Right lobe of liver (tissue), 6 donors: ENCODE results near the gene BICD2. TPM values are rescaled to one million over a fixed set of nuclear protein-coding genes. Genes with fewer than 3 reads are reported as not detected.

Experiments
- ATAC-seq, 4 donors: fragments of 200-7000 bp; cut with Tn5 transposase; one replicate each; pipeline ENCODE4 v1.9.1; 2020; ENCODE audit warnings: mild to moderate bottlenecking in 4 of 4, moderate library complexity in 4 of 4
- DNase-seq, 3 donors: peaks; one replicate each; pipeline ENCODE4 v3.0.0-alpha.2; 2020
- H3K27ac ChIP-seq, 3 donors: fragments of 200-600 bp; one replicate each; pipeline ENCODE4 v1.8.0; 2022
- H3K27me3 ChIP-seq, 2 donors: fragments of 200-600 bp; one replicate each; pipeline ENCODE4 v1.8.0; 2022
- H3K36me3 ChIP-seq, 4 donors: fragments of 200-600 bp; sonication (generic) in 1 of 4; one replicate each; pipeline versions ENCODE4 v1.5.1 to v1.8.0; 2017 to 2022; ENCODE audit warnings: control low read depth in 1 of 4
- H3K4me1 ChIP-seq, 4 donors: fragments of 200-600 bp; sonication (generic) in 1 of 4; one replicate each; pipeline versions ENCODE4 v1.5.1 to v1.8.0; 2017 to 2022; ENCODE audit warnings: control low read depth in 1 of 4
- H3K4me3 ChIP-seq, 3 donors: fragments of 200-600 bp; one replicate each; pipeline ENCODE4 v1.8.0; 2022
- H3K9me3 ChIP-seq, 4 donors: fragments of 200-600 bp; sonication (generic) in 1 of 4; one replicate each; pipeline versions ENCODE4 v1.5.1 to v1.8.0; 2017 to 2022; ENCODE audit warnings: control low read depth in 1 of 4
- CTCF ChIP-seq, 4 donors: fragments of 200-600 bp in 3 of 4; fragments of 450-650 bp in 1 of 4; IDR thresholded peaks; one replicate each; pipeline versions ENCODE4 v1.5.1 to v1.8.0; 2016 to 2022; ENCODE audit warnings: antibody characterized with exemption in 4 of 4, mild to moderate bottlenecking in 2 of 4
- POLR2A ChIP-seq: fragments of 450-650 bp; IDR thresholded peaks from one replicate; pipeline ENCODE4 v1.6.1; 2017; ENCODE audit warnings: antibody characterized with exemption, mild to moderate bottlenecking
- WGBS: methylation state at CpG from one replicate; pipeline ENCODE4 v1.1.6; 2018; ENCODE audit warnings: low coverage, low lambda C conversion rate; ENCODE audit not compliant: insufficient coverage; ENCODE audit errors: missing lambda C conversion rate; 5-methylcytosine and 5-hydroxymethylcytosine counted together
- intact Hi-C, 2 donors: fragments of 100-400 bp; cut with DNase I; formaldehyde crosslinking; loops; one replicate each; pipeline versions ENCODE4 v1.11.2 to v1.14.1; 2022
- total RNA-seq, 6 experiments: library from RNA; depleted of rRNA in 2 of 6; stranded (reverse); fragments of >200 nt in 2 of 6; fragmentation: NEBNext Ultra II Directional in 3 of 6; extraction: Animal tissue kit (Norgen Biotek cat#: 25700) in 3 of 6; gene quantifications; one replicate each; pipeline versions ENCODE4 v1.1.0 to v1.2.4, GENCODE V29; 2016 to 2023
- donor health status: DM: no; HTN: yes; CAD: no.
- donor health status: DM: no; HTN: no; CAD: no.
- donor health status: DM: no; HTN: no; CAD: no.
- donor health status: DM: no; HTN: yes; CAD: no.
- donor health status: DM: no; HTN: yes; CAD: no.

The BICD2 gene
- total RNA-seq, 6 experiments from 2014 or later, result 6.3 to 14.9 (median 9.8) TPM

- Histone ChIP-seq H3K27me3 (no peaks in the 10 kb centered on the region), H3K4me1 (no peaks in the 10 kb centered on the region), H3K4me3 (no peak overlapping the region), H3K36me3 (peaks cover 0 to 9% (median 0%) of the 10 kb centered on the region in 4 donors), H3K9me3 (no peaks in the 10 kb centered on the region), H3K27ac (no peak overlapping the region)
- 94% methylated on average over 7 of the region's 14 CpGs for WGBS
- DNase-seq, result no peak
- ATAC-seq, result no peak
- intact Hi-C loops, result no loop called here
- no peak for TF ChIP-seq CTCF (IDR thresholded peaks at IDR 0.05)
- no peak for TF ChIP-seq POLR2A
These were observed 36.6 kb downstream of the BICD2 start for GRCh38 chr9:92727716-92728700.

GRCh38 chr9:92726971-92727715 is 37.5 kb downstream of the BICD2 start:
- Histone ChIP-seq H3K4me3 (no peak overlapping the region), H3K27me3 (no peaks in the 10 kb centered on the region), H3K4me1 (peaks cover 0 to 5% (median 0%) of the 10 kb centered on the region in 4 donors), H3K9me3 (no peaks in the 10 kb centered on the region), H3K27ac (no peak overlapping the region), H3K36me3 (peaks cover 0 to 9% (median 0%) of the 10 kb centered on the region in 4 donors)
- 48% methylated on average over 5 of the region's 13 CpGs for WGBS
- intact Hi-C loops, result no loop called here
- ATAC-seq, result peak; percentile 45 to 66 (median 54)
- DNase-seq, result peak in 1 of 3 donors; percentile 46
- TF ChIP-seq POLR2A (no peak), CTCF (IDR thresholded peaks at IDR 0.05) (no peak)

GRCh38 chr9:92726348-92726747 is 38.3 kb downstream of the BICD2 start:
- H3K9me3 ChIP-seq, result no peaks in the 10 kb centered on the region
- no peaks in the 10 kb centered on the region for H3K27me3 ChIP-seq
- no peak overlapping the region for H3K4me3 ChIP-seq
- ATAC-seq (no peak), DNase-seq (no peak)
- H3K36me3 ChIP-seq, result peaks cover 0 to 9% (median 0%) of the 10 kb centered on the region in 4 donors
- no peak overlapping the region for H3K27ac ChIP-seq
- WGBS, result 95% methylated on average over 2 of the region's 4 CpGs
- TF ChIP-seq CTCF (IDR thresholded peaks at IDR 0.05) (no peak), POLR2A (no peak)
- intact Hi-C loops, result no loop called here
- H3K4me1 ChIP-seq, result peaks cover 0 to 5% (median 0%) of the 10 kb centered on the region in 4 donors

- intact Hi-C loops, result no loop called here
- Histone ChIP-seq H3K27ac (no peak overlapping the region), H3K4me1 (peaks cover 0 to 5% (median 0%) of the 10 kb centered on the region in 4 donors), H3K36me3 (peaks cover 0 to 11% (median under 1%) of the 10 kb centered on the region in 4 donors), H3K9me3 (no peaks in the 10 kb centered on the region), H3K27me3 (no peaks in the 10 kb centered on the region), H3K4me3 (no peak overlapping the region)
- TF ChIP-seq CTCF (IDR thresholded peaks at IDR 0.05) (no peak), POLR2A (no peak)
- WGBS, result no CpG with 5 or more reads among the region's 1 CpG
- no peak for ATAC-seq
- DNase-seq, result no peak
These were observed 38.9 kb downstream of the BICD2 start for GRCh38 chr9:92725766-92726165.
